Erythroblast (primary cell): ENCODE data around the gene ALKBH6.

ENCODE experiments used
- GATA1 ChIP-seq: IDR thresholded peaks from 2 replicates; pipeline ENCODE4 v1.6.1; 2011; ENCODE audit warnings: low read depth, mild to moderate bottlenecking, control low read depth, low read length, moderate library complexity
- POLR2A ChIP-seq: IDR thresholded peaks from 2 replicates; pipeline ENCODE4 v1.6.1; 2011; ENCODE audit warnings: mild to moderate bottlenecking, low read length

- no peak for TF ChIP-seq POLR2A
- TF ChIP-seq GATA1: no peak
These were observed 37.6 kb upstream of the ALKBH6 start for GRCh38 chr19:36051637-36052036.
